K562 (cell line): ENCODE results near the gene KCP. TPM values are rescaled to one million over a fixed set of nuclear protein-coding genes. Genes with fewer than 3 reads are reported as not detected.

ENCODE experiments used
- BRD4 ChIP-seq: fragments of 200-600 bp; sonication (generic); IDR thresholded peaks from 2 replicates; pipeline ENCODE4 v1.6.1; 2017; ENCODE audit warnings: inconsistent platforms
- DMBX1 ChIP-seq: fragments of 250-450 bp; sonication (Bioruptor Pico); IDR thresholded peaks from 2 replicates; pipeline ENCODE4 v1.8.0; 2022; ENCODE audit warnings: inconsistent platforms, mild to moderate bottlenecking, moderate library complexity, borderline replicate concordance
- HDAC3 ChIP-seq: fragments of 450-650 bp; IDR thresholded peaks from 2 replicates; pipeline ENCODE4 v1.6.1; 2018; ENCODE audit warnings: borderline replicate concordance, mild to moderate bottlenecking, moderate library complexity; ENCODE audit not compliant: partially characterized antibody
- LEF1 ChIP-seq: fragments of 450-650 bp; IDR thresholded peaks from 2 replicates; pipeline ENCODE4 v1.6.1; 2016; ENCODE audit warnings: mild to moderate bottlenecking
- MAFK ChIP-seq: IDR thresholded peaks from 2 replicates; pipeline ENCODE4 v1.6.1; 2011; ENCODE audit warnings: low read length, improper control_type of control experiment
- MTA3 ChIP-seq: fragments of 450-650 bp; formaldehyde crosslinking; IDR thresholded peaks from 2 replicates; pipeline ENCODE4 v1.6.1; 2017; ENCODE audit warnings: mild to moderate bottlenecking, borderline replicate concordance
- SRSF3 ChIP-seq: fragments of 200-400 bp; formaldehyde crosslinking; IDR thresholded peaks from 2 replicates; pipeline ENCODE4 v1.6.1; 2016; ENCODE audit warnings: mild to moderate bottlenecking, low read length, moderate library complexity; ENCODE audit not compliant: insufficient read depth
- TARDBP ChIP-seq: fragments of 450-650 bp; IDR thresholded peaks from 2 replicates; pipeline ENCODE4 v1.6.1; 2016
- TSC22D4 ChIP-seq: fragments of 450-650 bp; IDR thresholded peaks from 2 replicates; pipeline ENCODE4 v1.6.1; 2016; ENCODE audit warnings: missing genetic modification characterization, missing biosample characterization, control low read depth
- ZNF133 ChIP-seq: fragments of 250-450 bp; sonication (Bioruptor Pico); IDR thresholded peaks from 2 replicates; pipeline ENCODE4 v1.4.0; 2020; ENCODE audit warnings: mild to moderate bottlenecking
- ZNF274 ChIP-seq: IDR thresholded peaks from 2 replicates; pipeline ENCODE4 v1.6.1; 2011; ENCODE audit warnings: low read depth, mild to moderate bottlenecking, low read length, moderate library complexity, borderline replicate concordance
- ZNF57 ChIP-seq: fragments of 450-650 bp; formaldehyde crosslinking; IDR thresholded peaks from 2 replicates; pipeline ENCODE4 v1.4.0; 2020; ENCODE audit warnings: mild to moderate bottlenecking, moderate library complexity
- polyA plus RNA-seq, 8 experiments: library from polyadenylated mRNA; depleted of rRNA in 4 of 8; stranded (reverse) in 5 of 8; unstranded in 3 of 8; fragments of >200 nt; fragmentation: Nextera tagmentation in 2 of 8; fragmentation: Illumina TruSeq in 1 of 8; extraction: Ambion mirVana in 2 of 8; extraction: Trizol in 1 of 8; gene quantifications; 2 replicates each; pipeline versions ENCODE4 v1.2.1 to v1.2.3, GENCODE V29; 2011 to 2014; ENCODE audit warnings: inconsistent platforms in 1 of 8, missing spikeins in 1 of 8
- total RNA-seq, 7 experiments: library from RNA; depleted of rRNA in 6 of 7; stranded (reverse); fragments of >200 nt in 6 of 7; fragmentation: Illumina TruSeq in 2 of 7; extraction: Trizol in 2 of 7; gene quantifications; 2 replicates each; pipeline versions ENCODE4 v1.2.1 to v1.2.3, GENCODE V29; 2011 to 2021; ENCODE audit warnings: low replicate concordance in 1 of 7
- TF ChIP-seq, protein P1 (sequence below): sonication (generic); formaldehyde crosslinking; IDR thresholded peaks from 2 replicates; pipeline ENCODE4 v1.8.0; 2022; ENCODE audit warnings: mild to moderate bottlenecking, missing genetic modification reagents
- TF ChIP-seq, protein P2 (sequence below): fragments of 250-450 bp; sonication (Bioruptor Pico); IDR thresholded peaks from 2 replicates; pipeline ENCODE4 v1.5.0; 2021; ENCODE audit warnings: mild to moderate bottlenecking, moderate library complexity
- TF ChIP-seq, protein P3 (sequence below): sonication (generic); formaldehyde crosslinking; IDR thresholded peaks from 2 replicates; pipeline ENCODE4 v1.8.1; 2023; ENCODE audit warnings: mild to moderate bottlenecking, missing genetic modification reagents
- TF ChIP-seq, protein P4 (sequence below): sonication (generic); formaldehyde crosslinking; IDR thresholded peaks from 2 replicates; pipeline ENCODE4 v1.4.0; 2020; ENCODE audit warnings: mild to moderate bottlenecking, missing genetic modification reagents
- TF ChIP-seq, protein P5 (sequence below): sonication (generic); formaldehyde crosslinking; IDR thresholded peaks from 2 replicates; pipeline ENCODE4 v1.9.0; 2022; ENCODE audit warnings: mild to moderate bottlenecking, missing genetic modification reagents

Gene KCP
- total and polyA plus RNA-seq, 9 of the 15 experiments (the other 6 are each of a cell fraction or from before 2014, with no cell fraction given): 0.06 to 0.17 (median 0.12) TPM; not detected in 3

DNA sequence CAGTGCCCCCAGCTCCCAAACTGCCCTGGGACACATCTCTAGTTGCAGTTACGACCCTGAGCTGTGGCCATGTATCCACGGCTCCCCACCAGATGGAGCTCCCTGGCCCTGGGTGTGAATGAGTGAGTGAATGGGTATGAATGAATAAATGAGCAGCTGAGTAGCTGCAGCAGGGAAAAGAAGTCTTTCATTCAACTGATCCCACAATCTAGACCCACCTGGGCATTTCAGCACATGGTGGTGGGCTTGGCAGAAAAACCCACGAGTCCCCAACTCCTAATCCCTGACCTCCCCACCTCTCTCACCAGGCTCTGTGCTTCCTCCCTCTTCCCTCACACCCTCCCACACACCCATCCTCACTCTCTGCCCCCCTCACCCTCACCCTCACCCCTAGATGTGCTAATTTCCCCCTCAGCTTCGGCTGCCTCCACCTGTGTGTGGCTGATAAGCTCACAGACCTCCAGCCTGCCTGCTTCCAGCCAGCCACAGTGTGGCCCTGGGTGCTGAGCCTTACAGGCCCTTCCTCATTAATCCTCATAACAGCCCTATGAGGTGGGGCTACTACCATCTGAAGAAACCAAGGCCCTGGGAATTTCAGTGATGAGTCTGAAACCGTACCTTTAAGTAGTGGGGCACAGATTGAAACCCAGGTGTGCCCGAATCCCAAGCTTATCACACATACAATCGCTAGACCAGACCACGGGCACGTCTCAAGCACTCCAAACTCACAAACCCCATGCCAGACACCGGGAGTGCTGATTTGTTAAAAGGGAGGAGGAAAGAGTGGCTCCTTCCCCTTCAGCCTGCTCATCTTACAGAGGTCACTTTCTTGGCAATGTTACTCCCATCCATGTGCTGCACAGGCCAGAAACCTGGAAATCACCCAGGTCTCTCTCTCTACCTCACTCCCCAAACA lies 50.1 kb downstream of the KCP start (continued):
- TF ChIP-seq DMBX1 (peak; percentile 59), TSC22D4 (tag) (no peak), TARDBP (peak; percentile 89; the same call in 1 of the 2 replicates), MTA3 (peak; percentile 87), ZNF133 (CRISPR knock-in tag) (no peak), BRD4 (no peak), LEF1 (peak; percentile 95), HDAC3 (no peak), MAFK (no peak), ZNF57 (CRISPR knock-in tag) (no peak), ZNF274 (peak; percentile 30; the same call in 1 of the 2 replicates), SRSF3 (no peak)
- TF ChIP-seq, protein P1, sequence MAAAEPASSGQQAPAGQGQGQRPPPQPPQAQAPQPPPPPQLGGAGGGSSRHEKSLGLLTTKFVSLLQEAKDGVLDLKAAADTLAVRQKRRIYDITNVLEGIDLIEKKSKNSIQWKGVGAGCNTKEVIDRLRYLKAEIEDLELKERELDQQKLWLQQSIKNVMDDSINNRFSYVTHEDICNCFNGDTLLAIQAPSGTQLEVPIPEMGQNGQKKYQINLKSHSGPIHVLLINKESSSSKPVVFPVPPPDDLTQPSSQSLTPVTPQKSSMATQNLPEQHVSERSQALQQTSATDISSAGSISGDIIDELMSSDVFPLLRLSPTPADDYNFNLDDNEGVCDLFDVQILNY (CRISPR knock-in tag): no peak
- TF ChIP-seq, protein P2, sequence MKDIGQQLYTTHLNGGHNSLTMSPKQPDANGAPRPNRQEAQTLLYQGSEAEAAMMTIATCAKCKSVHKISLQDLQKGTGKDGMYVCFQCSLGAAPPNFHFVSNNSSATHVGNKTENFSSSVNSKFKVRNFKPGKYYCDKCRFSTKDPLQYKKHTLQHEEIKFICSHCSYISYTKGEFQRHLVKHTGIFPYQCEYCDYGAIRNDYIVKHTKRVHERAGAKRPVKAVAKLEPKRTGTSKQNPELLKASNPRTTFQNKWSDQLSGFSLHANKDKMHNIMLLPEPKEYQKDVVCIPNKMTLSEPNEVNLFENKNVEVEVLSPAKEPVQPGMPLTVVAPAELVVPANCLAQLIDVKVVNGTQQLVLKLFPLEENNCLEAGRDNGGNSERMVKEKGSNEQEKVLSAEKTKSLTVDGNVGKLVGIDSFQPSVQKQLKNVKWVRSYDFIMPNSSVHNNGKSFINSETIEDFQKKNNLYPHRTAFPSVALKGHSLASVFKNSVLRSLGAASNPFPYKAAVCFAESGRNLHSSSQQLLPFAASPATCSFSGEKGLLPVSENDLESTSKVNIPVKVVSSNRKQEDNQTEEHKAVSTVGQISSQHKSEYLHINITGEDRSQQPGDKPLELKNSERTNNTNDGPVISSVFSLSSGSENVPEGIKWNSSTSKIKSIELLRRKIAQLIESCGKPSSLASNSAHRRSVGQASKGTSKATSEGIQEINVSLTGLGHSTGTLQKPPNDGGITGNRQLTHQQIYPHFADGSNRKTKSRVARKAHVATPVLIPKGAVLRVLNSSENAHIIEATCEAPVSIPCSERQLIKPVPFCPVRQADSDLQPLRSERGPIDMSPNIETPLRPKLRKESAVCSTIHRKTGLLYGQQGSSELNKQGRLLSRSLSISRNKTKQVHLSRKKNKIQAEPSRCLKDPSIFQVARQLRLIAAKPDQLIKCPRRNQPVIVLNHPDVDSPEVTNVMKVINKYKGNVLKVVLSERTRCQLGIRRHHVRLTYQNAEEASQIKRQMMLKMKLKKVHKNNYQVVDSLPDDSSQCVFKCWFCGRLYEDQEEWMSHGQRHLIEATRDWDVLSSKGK (CRISPR knock-in tag): no peak
- TF ChIP-seq, protein P3, sequence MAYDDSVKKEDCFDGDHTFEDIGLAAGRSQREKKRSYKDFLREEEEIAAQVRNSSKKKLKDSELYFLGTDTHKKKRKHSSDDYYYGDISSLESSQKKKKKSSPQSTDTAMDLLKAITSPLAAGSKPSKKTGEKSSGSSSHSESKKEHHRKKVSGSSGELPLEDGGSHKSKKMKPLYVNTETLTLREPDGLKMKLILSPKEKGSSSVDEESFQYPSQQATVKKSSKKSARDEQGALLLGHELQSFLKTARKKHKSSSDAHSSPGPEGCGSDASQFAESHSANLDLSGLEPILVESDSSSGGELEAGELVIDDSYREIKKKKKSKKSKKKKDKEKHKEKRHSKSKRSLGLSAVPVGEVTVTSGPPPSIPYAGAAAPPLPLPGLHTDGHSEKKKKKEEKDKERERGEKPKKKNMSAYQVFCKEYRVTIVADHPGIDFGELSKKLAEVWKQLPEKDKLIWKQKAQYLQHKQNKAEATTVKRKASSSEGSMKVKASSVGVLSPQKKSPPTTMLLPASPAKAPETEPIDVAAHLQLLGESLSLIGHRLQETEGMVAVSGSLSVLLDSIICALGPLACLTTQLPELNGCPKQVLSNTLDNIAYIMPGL (CRISPR knock-in tag): no peak; the same call in 1 of the 2 replicates
- TF ChIP-seq, protein P4, sequence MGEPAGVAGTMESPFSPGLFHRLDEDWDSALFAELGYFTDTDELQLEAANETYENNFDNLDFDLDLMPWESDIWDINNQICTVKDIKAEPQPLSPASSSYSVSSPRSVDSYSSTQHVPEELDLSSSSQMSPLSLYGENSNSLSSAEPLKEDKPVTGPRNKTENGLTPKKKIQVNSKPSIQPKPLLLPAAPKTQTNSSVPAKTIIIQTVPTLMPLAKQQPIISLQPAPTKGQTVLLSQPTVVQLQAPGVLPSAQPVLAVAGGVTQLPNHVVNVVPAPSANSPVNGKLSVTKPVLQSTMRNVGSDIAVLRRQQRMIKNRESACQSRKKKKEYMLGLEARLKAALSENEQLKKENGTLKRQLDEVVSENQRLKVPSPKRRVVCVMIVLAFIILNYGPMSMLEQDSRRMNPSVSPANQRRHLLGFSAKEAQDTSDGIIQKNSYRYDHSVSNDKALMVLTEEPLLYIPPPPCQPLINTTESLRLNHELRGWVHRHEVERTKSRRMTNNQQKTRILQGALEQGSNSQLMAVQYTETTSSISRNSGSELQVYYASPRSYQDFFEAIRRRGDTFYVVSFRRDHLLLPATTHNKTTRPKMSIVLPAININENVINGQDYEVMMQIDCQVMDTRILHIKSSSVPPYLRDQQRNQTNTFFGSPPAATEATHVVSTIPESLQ (CRISPR knock-in tag): peak; percentile 2; the same call in 1 of the 2 replicates
- TF ChIP-seq, protein P5, sequence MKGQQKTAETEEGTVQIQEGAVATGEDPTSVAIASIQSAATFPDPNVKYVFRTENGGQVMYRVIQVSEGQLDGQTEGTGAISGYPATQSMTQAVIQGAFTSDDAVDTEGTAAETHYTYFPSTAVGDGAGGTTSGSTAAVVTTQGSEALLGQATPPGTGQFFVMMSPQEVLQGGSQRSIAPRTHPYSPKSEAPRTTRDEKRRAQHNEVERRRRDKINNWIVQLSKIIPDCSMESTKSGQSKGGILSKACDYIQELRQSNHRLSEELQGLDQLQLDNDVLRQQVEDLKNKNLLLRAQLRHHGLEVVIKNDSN: no peak; the same call in none of the 2 replicates
